Kidney (tissue), 14 donors: Measurements from ENCODE around the gene AP4E1. TPM values are rescaled to one million over a fixed set of nuclear protein-coding genes. Genes with fewer than 3 reads are reported as not detected.

ENCODE experiments used
- DNase-seq, 5 donors: peaks; one replicate each; pipeline ENCODE4 v3.0.0-alpha.2; 2013 to 2020
- FAIRE-seq: peaks from 2 replicates; lab custom pipeline; 2012; peaks lifted over from hg19 to GRCh38; lab: Jason Lieb, UNC
- H3K27ac ChIP-seq, 2 donors: one replicate each; pipeline ENCODE4 v1.7.0; 2013; ENCODE audit warnings: low read depth in 2 of 2, low read length in 2 of 2, inconsistent platforms in 1 of 2
- H3K27me3 ChIP-seq: one replicate; pipeline ENCODE4 v1.7.1; 2013; ENCODE audit warnings: low read length, inconsistent platforms; ENCODE audit not compliant: control insufficient read depth, insufficient read depth
- H3K36me3 ChIP-seq, 3 donors: one replicate each; pipeline versions ENCODE4 v1.7.0 to v1.7.1; 2013; ENCODE audit warnings: low read length in 3 of 3, control low read depth in 1 of 3, inconsistent platforms in 1 of 3; ENCODE audit not compliant: insufficient read depth in 3 of 3, control insufficient read depth in 2 of 3
- H3K4me1 ChIP-seq, 3 donors: one replicate each; pipeline versions ENCODE4 v1.7.0 to v1.7.1; 2013; ENCODE audit warnings: low read length in 3 of 3, inconsistent platforms in 1 of 3, low read depth in 1 of 3; ENCODE audit not compliant: control insufficient read depth in 2 of 3, insufficient read depth in 2 of 3
- H3K4me3 ChIP-seq, 3 donors: one replicate each; pipeline versions ENCODE4 v1.7.0 to v1.8.1; 2013; ENCODE audit warnings: low read length in 3 of 3, control low read depth in 1 of 3, inconsistent platforms in 1 of 3
- H3K9ac ChIP-seq, 3 donors: one replicate each; pipeline versions ENCODE4 v1.7.0 to v1.7.1; 2013; ENCODE audit warnings: low read length in 3 of 3, control low read depth in 1 of 3, inconsistent platforms in 1 of 3
- H3K9me3 ChIP-seq, 3 donors: one replicate each; pipeline versions ENCODE4 v1.7.0 to v1.7.1; 2013; ENCODE audit warnings: low read length in 3 of 3, control low read depth in 1 of 3, inconsistent platforms in 1 of 3; ENCODE audit not compliant: control insufficient read depth in 2 of 3, insufficient read depth in 1 of 3
- CTCF ChIP-seq: IDR thresholded peaks from 3 replicates; pipeline ENCODE4 v1.5.1; 2012; ENCODE audit warnings: mild to moderate bottlenecking, moderate library complexity, borderline replicate concordance; ENCODE audit not compliant: insufficient read depth; ENCODE audit errors: extremely low read depth
- intact Hi-C: fragments of 100-400 bp; cut with DNase I; formaldehyde crosslinking; loops from one replicate; pipeline ENCODE4 v1.11.1; 2022
- polyA plus RNA-seq: library from polyadenylated mRNA; stranded (reverse); fragments of 350-450 nt; fragmentation: Illumina TruSeq; extraction: RNeasy Lipid Tissue Mini Kit (QIAGEN cat#74804); gene quantifications from one replicate; pipeline ENCODE4 v1.2.3, GENCODE V29; 2014; ENCODE audit warnings: low read depth, low replicate concordance; ENCODE audit not compliant: insufficient read depth
- total RNA-seq: library from RNA; stranded (reverse); fragmentation: NEBNext Ultra II Directional; extraction: Animal tissue kit (Norgen Biotek cat#: 25700); gene quantifications from one replicate; pipeline ENCODE4 v1.2.1, GENCODE V29; 2021
- donor health status: control.
- donor health status: control.
- donor health status: control.
- donor health status: control.
- donor health status: control.
- donor health status: DM: yes; HTN: yes; CAD: no.
- donor health status: Normal renal cell carcinoma (clear cell type).

The AP4E1 gene
- total and polyA plus RNA-seq, 2 donors from 2014 or later = 2.0 to 9.8 TPM

DNA sequence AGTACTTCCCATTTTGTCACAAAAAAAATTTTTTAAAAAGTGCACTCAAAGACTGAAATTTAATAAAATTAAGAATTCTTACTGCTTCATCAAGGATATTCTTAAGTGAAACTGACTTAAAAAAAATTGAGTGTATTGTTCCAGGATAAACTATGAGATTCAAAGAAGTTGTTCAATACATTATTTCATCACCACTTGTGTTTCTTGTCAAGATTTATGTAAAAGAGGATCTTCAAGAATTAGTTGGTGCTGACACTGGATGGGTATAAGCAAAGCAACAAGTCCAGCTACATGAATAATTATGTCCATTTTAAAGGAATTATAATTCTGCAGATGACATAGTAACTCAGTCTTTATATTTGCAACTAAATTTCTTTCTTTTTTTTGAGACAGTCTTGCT is 4.3 kb upstream of the AP4E1 start:
- Histone ChIP-seq H3K9me3 (no peaks in the 10 kb centered on the region), H3K4me3 (no peak overlapping the region), H3K27me3 (no peaks in the 10 kb centered on the region), H3K9ac (no peak overlapping the region), H3K4me1 (peaks cover 0 to 5% (median 0%) of the 10 kb centered on the region in 3 donors), H3K36me3 (no peaks in the 10 kb centered on the region), H3K27ac (no peak overlapping the region)
- DNase-seq = no peak
- no peak for FAIRE-seq
- TF ChIP-seq CTCF = no peak
- intact Hi-C loops = no loop called here

- no peak overlapping the region for H3K9ac ChIP-seq
- H3K4me1 ChIP-seq = peaks cover 0 to 5% (median 0%) of the 10 kb centered on the region in 3 donors
- H3K27ac ChIP-seq = no peak overlapping the region
- intact Hi-C loops = no loop called here
- no peak for TF ChIP-seq CTCF
- H3K9me3 ChIP-seq = no peaks in the 10 kb centered on the region
- DNase-seq (no peak), FAIRE-seq (no peak)
- H3K4me3 ChIP-seq = no peak overlapping the region
- H3K27me3 ChIP-seq = no peaks in the 10 kb centered on the region
- no peaks in the 10 kb centered on the region for H3K36me3 ChIP-seq
Observed at GRCh38 chr15:50905055-50905454, 3.4 kb upstream of the AP4E1 start.

- FAIRE-seq = no peak
- Histone ChIP-seq H3K4me3 (peak overlapping the region; percentile 75 to 89 (median 88)), H3K27ac (peak overlapping the region in 1 of 2 donors; percentile 13), H3K4me1 (peaks cover 0 to 5% (median 0%) of the 10 kb centered on the region in 3 donors), H3K9ac (peak overlapping the region; percentile 11 to 88 (median 75)), H3K9me3 (no peaks in the 10 kb centered on the region), H3K27me3 (no peaks in the 10 kb centered on the region), H3K36me3 (peaks cover 0 to 2% (median 0%) of the 10 kb centered on the region in 3 donors)
- no peak for TF ChIP-seq CTCF
- DNase-seq = peak in 1 of 5 donors; percentile 23
- intact Hi-C loops = no loop called here
Observed at GRCh38 chr15:50906954-50907600, 1.4 kb upstream of the AP4E1 start.
